NCI-H1694 (cell line): Measurements from ENCODE around the gene ISM1.

Experiments used
- DNase-seq: peaks from one replicate; lab custom pipeline; 2025; lab: John Stamatoyannopoulos, UW

The ISM1 gene

DNA sequence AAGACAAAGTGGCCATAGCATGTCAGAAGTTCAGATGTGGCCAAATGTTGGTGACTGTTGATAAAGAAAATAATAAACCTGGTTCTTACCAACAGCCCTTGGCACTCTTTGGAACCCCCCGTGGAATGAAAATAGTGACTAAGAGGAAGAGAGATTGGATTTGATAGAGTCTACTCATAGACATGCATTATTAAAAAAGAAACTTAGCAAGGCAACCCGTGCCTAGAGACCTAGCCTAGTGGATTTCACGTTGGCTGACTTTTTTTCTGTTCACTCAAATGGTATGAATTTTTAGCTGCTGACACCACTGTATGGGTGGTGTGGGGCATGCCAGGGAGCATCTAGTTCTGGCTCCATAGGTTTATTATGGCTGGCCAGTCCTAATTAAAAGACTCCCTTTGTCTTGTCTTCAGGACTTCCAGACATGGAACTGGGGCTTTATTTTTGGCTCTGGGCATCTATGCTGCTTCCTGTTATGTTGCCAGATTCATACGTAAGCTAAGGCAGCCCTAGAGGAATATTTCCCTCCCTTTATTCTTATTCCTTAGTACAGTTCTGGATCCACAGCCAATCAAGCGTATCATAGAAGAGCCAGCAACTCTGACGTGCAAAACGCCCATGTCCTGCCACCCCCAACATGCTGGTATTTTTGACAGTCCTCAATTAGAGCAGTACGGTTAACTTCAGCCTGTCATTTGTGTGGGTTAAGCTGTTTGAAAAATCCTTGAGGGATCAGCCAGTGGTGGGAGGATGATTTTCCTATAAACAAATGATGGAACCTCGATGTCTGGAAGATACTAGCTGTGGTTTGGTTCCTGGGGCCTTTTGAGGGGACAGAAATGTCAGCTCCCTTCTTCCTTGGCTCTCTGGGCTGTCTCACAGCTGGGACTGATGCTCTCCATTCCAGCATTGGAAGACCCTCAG, 127.5 kb downstream of the ISM1 start:
- no peak for DNase-seq

DNA sequence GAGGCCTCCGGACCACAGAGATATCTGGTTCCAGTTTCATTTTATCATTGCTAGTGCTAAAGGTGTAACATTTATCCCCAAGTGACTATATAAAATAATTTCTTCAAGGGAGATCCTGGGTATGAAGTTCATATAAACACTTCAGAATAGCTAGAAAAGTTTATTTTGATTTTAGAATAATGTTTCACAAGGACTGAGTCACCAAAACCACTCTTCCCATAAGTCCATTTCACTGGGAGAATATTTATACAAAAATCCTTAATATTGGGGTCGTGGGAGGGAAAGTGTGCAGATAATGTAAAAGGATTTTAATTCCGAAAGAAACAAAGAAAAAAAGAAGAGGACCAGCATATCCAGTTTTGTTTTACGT, 128.1 kb downstream of the ISM1 start:
- no peak for DNase-seq
